ENCODE measurements around the gene MVD.
A peak's percentile ranks its signal among the peaks of the same experiment; 100 is the strongest.

Gene MVD

GRCh38 chr16:88627531-88628411, 35.1 kb downstream of the MVD start:
- no peak for DNase-seq

- no peak for DNase-seq
Observed at GRCh38 chr16:88626646-88627045, 36.2 kb downstream of the MVD start.

GRCh38 chr16:88624977-88625576, 37.8 kb downstream of the MVD start:
- DNase-seq: no peak

DNA sequence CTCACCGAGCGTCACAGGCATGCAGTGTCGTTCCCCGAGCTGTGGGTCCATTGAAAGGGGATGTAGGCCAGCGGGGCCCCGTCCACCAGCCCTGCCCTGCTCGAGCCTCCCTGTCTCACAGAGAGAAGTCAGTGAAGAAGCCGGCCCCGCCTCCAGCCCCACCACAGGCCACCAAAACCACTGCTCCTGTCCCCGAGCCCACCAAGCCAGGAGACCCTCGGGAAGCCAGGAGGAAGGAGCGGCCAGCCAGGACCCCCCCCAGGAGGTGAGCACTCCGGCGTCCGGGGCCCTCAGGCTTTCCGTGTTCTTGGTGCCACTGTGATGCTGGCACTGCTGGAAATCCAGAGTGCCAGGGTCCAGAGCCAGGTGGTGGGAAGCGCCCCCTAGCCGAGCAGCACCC, 38.4 kb downstream of the MVD start:
- DNase-seq: no peak

DNA sequence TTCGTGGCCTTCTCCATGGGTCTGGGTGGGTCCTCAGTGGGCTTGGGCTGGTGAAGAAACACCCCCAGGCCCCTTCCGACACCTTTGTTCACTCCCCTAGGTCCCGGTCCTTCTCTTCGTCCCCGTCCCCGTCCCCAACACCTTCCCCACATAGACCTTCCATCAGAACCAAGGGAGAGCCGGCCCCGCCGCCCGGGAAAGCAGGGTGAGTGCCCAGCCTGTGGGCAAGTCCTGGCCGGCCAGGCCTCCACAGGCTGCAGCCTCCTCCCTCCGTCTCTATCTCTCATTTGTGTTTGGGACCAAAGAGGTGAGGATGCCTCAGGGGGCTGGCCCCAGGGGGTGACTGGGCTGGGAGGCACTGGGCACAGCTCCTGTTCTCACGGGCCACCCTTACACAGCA, 39.0 kb downstream of the MVD start:
- no peak for DNase-seq

- DNase-seq: no peak
Observed at GRCh38 chr16:88622866-88623265, 40.0 kb downstream of the MVD start.

- DNase-seq: no peak
Observed at GRCh38 chr16:88622125-88622524, 40.8 kb downstream of the MVD start.

DNA sequence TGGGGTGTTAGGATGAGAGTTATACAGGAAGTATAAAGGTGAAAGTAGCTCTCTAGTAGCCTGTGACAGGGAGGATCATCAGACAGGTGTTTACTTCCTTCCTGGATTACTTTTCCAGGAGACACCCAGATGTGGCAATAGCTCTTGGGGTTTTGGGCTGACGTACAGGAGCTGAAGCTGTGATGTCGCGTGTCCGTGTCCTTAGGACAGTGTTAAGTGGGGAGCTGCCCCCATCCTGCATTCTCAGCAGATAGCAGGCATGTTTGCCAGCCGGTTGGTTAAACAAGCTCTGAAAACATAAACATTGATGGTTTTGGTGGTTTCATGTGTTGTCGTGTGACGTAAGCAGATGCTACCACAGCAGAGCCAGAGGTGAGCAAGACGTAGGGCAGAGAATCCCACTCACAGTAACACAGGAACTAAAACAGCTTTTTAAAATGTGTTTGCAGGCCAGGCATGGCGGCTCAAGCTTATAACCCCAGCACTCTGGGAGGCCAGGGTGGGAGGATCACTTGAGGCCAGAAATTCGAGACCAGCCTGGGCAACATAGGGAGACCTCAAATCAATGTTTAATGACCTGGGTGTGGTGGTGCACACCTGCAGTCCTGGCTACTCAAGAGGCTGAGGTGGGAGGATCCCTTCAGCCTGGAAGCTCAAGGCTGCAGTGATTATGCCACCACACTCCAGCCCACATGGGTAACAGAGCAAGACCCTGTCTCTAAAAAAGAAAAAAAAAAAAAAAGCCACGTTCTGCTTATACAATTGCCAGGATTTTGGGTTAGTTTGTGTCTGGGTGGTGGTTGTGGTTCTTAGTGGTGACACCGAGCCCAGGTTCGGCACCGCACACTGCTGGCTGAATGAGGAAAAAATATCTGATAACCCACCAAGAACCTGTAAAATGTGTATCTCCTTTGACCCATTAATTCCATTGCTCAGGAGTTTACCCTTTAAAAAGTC, 42.8 kb downstream of the MVD start:
- DNase-seq: no peak

DNA sequence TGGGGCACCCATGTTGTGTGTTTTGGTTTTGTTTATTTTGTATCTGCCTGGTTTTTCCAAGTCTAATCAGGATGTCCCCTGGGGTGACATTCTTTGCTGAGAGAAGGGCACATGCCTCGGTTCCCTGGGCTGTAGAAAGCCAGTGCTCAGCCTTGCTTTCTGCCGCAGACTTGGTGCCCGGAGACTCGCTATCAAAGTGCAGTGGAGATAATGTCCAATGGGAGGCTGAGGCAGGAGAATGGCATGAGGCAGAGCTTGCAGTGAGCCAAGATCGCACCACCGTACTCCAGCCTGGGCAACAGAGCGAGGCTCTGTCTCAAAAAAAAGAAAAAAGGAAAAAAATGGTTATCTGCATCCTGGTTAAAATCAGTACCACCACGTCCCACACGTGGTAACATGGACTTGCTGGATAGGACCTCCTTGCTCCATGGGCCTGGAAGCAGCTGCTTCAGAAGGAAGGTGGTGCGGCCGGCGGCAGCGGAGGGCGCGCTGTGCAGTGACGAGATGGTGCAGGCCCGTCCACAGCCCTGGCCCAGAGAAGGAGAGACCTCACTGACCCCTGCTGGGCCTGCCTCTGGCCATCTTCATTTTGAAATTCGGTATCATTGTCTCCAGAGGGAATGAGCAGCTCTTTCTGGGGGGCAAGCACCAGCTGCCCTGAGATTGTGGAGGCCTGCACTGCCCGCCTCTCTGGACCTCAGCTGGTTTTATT, 43.8 kb downstream of the MVD start:
- no peak for DNase-seq

GRCh38 chr16:88618182-88618955, 44.5 kb downstream of the MVD start:
- no peak for DNase-seq

- no peak for DNase-seq
Observed at GRCh38 chr16:88617268-88618031, 45.4 kb downstream of the MVD start.

DNA sequence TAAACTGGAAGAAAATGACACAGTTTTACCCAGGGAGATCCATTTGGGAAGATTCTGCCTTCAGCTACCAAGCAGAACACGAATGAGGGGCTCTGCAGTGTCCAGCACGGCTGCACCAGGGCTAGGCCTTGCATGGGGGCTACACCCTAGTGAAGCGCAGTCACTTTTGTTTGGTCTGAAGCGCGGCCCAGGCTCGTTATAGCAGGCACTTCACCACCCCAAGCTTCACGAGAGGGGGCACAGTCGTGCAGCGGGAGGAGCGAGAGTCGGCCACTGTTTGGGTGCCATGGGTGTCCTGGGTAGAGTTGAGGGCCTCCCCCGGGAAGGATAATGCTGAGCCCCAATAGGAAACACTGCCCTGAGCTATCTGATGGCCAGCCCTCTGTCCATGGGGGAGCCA, 46.2 kb downstream of the MVD start:
- no peak for DNase-seq

GRCh38 chr16:88616320-88616719, 46.6 kb downstream of the MVD start:
- no peak for DNase-seq

DNA sequence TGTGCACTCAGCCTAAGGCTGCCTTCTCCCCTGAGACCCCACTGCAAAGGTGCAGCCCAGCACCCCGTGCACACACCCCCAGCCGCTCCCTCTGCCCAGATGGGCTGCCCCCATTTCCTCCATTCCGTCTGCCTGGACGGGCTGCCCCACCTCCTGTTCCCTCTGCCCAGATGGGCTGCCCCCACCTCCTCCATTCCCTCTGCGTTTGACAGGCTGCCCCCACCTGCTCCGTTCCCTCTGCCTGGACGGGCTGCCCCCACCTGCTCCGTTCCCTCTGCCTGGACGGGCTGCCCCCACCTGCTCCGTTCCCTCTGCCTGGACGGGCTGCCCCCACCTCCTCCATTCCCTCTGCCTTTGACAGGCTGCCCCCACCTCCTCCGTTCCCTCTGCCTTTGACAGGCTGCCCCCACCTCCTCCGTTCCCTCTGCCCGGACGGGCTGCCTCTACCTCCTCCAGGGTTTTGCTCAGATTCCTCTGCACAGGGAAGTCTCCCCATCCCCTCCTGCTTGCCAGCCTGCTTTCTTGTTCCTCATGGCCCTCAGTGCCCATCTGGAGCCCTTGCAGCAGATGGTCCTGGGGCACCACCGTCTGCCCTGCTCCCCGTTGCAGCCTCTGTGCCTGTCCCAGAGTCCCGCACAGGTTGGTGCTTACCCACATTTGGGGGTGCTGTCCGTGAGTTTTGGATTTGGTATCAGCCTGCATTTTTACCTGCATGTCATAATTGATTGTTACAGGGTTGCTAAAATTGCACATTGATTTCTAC, 47.9 kb downstream of the MVD start:
- no peak for DNase-seq

- no peak for DNase-seq
Observed at GRCh38 chr16:88613911-88614817, 48.7 kb downstream of the MVD start.

DNA sequence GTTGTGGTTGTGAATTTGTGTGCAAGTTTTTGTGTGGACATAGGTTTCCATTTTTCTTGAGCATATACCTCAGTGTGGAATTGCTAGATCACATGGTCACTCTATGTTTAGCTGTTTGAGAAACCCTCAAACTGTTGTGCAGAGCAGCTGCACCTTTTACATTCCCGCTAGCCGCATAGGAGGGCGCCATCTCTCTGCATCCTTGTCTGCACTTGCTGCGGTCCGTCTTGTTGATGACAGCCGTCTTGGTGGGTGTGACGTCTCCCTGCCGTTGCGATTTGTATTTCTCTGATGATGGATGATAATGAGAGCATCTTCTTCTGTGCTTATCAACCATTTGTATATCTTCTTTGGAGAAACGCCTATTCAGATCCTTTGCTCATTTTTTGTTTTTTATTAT, 49.6 kb downstream of the MVD start:
- no peak for DNase-seq

DNA sequence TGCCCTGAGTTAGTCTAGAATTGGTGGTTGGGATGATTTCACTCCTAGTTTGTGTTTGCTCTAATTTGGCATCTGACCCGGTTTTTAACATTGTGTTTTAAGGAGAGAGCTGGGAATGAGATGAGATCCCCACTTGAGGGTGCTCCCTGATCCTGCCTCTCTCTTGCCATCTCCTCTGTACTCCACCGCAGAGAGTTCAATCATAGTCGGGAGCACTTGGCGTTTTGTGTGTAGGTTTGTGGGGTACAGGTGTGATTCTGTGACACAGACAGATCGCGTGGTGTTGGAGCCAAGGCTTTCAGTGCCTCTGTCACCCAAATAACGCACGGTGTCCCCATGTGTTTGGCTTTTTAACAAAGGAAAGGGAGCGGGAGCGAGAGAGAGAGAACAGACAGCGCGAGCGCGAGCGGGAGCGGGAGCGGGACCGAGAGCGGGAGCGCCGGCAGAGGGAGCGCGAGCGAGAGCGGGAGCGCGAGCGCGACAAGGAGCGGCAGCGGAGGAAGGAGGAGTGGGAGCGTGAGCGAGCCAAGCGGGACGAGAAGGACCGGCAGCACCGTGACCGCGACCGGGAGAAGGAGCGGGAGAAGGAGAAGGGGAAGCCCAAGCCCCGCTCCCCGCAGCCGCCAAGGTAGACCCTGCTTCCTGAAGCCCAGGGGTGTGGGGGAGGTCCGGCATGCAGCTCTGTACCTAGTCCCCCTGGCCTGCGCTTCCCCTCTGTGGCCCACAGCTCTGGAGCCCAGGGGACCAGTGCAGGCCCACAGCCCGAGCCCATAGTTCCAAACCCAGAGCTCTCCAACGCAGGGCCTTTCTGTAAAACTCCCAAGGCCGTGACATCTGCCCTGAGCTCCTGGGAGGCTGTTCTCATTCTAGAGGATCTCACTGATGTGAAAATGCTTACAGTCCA, 51.7 kb downstream of the MVD start:
- peak; percentile 64 for DNase-seq

DNA sequence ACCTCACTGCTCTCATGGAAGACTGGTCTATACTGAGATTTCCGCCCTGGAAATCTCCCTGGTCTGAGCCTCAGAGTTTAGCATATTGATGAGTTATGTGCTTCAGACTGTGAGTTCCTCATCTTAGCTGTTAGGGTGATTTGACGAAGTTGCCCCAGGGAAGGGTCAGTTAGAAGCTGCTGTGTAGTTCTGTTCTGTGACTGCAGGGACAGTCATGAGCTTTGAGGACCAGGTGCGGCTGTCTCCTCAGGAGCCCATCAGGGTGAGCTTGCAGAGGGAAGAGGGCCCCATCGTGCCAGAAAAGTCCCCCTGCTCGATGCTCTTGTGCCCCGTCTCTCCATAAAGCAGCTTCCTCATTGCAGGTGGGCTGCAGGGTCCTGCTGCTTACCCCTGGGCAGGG, 52.8 kb downstream of the MVD start:
- DNase-seq: no peak
